Measurements from ENCODE around the gene SCARB2.

Gene SCARB2

GRCh38 chr4:76238236-76238635 is 24.6 kb upstream of the SCARB2 start:
- Mint-ChIP-seq H3K4me1 (ENCODE audit: low read depth) (no peaks in the 10 kb centered on the region), H3K27ac (no peak overlapping the region), H3K9me3 (peaks cover 26% of the 10 kb centered on the region), H3K36me3 (ENCODE audit: low read depth) (no peaks in the 10 kb centered on the region), H3K27me3 (peaks cover 9% of the 10 kb centered on the region), H3K4me3 (no peak overlapping the region)
- no peak for DNase-seq

DNA sequence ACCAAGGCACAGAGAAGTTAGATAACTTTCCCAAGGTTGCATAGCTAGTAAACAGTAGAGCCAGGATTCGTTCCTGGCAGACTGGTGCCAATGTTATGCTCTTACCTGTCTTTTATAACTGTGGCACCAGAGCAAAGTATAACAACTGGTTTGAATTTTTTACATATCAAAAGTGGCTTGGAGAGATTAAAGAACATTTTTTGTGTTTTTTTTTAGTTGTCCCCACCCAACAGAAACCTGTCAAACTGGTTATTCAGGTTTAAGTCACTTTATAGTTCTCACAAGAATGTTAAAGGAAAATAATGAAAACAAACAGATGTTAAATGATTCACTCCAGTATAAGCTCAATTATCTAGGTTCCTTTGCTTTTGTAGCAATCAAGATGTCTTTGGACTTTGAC is 22.3 kb upstream of the SCARB2 start:
- Mint-ChIP-seq H3K27me3 (peaks cover 3% of the 10 kb centered on the region), H3K4me3 (no peak overlapping the region), H3K4me1 (ENCODE audit: low read depth) (no peaks in the 10 kb centered on the region), H3K27ac (no peak overlapping the region), H3K9me3 (peaks cover 21% of the 10 kb centered on the region), H3K36me3 (ENCODE audit: low read depth) (no peaks in the 10 kb centered on the region)
- DNase-seq = no peak

DNA sequence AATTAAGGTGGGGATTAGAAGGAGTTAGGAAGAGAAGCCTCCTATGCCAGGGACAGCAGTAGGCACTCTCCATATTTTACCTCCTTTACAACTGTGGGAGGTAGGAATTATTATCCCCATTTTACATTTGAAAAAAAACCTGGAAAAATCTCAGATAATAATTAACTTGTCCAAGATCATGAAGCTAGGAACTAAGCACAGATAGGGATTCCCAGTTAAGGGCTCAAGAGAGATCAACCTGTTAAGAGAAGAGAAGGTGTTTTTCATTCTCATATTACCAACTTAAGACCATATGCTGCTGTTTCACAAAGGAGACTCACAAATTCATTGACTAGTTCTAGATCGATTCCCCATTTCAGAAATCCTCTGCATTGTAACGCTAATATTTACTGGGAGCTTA is 21.8 kb upstream of the SCARB2 start:
- Mint-ChIP-seq H3K4me3 (no peak overlapping the region), H3K27ac (no peak overlapping the region), H3K36me3 (ENCODE audit: low read depth) (no peaks in the 10 kb centered on the region), H3K27me3 (no peaks in the 10 kb centered on the region), H3K9me3 (peaks cover 16% of the 10 kb centered on the region), H3K4me1 (ENCODE audit: low read depth) (no peaks in the 10 kb centered on the region)
- DNase-seq = no peak

DNA sequence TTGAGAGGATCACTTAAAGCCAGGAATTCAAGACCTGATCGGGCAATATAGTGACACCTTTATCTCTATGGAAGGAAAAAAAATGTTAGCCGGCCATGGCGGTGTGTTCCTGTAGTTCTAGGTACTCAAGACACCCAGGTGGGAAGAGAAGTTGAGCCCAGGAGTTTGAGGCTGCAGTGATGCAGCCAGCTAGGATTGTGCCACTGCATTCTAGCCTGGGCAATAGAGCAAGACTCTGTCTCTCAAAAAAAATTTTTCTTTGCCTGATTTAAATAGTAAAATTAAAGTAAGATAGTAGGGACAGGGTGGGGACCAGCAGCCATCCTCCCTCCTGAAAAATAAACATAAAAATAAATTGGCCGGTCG is 21.0 kb upstream of the SCARB2 start:
- peaks cover 10% of the 10 kb centered on the region for H3K9me3 Mint-ChIP-seq
- no peak for DNase-seq
- H3K4me3 Mint-ChIP-seq = no peak overlapping the region
- peaks cover 2% of the 10 kb centered on the region for H3K27me3 Mint-ChIP-seq
- no peaks in the 10 kb centered on the region for H3K36me3 Mint-ChIP-seq (ENCODE audit: low read depth)
- no peak overlapping the region for H3K27ac Mint-ChIP-seq
- H3K4me1 Mint-ChIP-seq (ENCODE audit: low read depth) = no peaks in the 10 kb centered on the region

GRCh38 chr4:76233967-76234678 is 20.5 kb upstream of the SCARB2 start:
- Mint-ChIP-seq H3K9me3 (peaks cover 11% of the 10 kb centered on the region), H3K27me3 (peaks cover 5% of the 10 kb centered on the region), H3K4me1 (ENCODE audit: low read depth) (no peaks in the 10 kb centered on the region), H3K36me3 (ENCODE audit: low read depth) (no peaks in the 10 kb centered on the region), H3K27ac (no peak overlapping the region), H3K4me3 (no peak overlapping the region)
- no peak for DNase-seq

DNA sequence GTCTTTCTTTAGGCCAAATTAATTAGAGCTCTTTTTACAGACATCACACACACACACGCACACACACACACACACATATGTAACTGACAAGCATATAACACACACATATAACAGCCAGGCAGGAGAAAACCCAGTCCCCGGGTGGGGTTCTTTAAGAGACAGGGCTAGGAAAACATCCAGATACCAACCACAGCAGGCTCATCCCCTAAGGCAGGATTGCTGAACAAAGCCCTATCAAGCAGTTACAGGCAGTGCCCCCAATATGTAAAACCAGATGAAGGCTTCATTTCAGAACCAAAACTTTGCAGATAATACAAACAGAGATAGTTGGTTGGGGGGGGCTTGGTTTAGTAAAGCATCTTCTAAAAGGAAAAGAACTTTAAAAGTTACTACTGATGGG is 19.9 kb upstream of the SCARB2 start:
- H3K4me3 Mint-ChIP-seq = no peak overlapping the region
- H3K9me3 Mint-ChIP-seq = peaks cover 17% of the 10 kb centered on the region
- no peak overlapping the region for H3K27ac Mint-ChIP-seq
- peaks cover 5% of the 10 kb centered on the region for H3K27me3 Mint-ChIP-seq
- H3K36me3 Mint-ChIP-seq (ENCODE audit: low read depth) = no peaks in the 10 kb centered on the region
- H3K4me1 Mint-ChIP-seq (ENCODE audit: low read depth) = no peaks in the 10 kb centered on the region
- no peak for DNase-seq

DNA sequence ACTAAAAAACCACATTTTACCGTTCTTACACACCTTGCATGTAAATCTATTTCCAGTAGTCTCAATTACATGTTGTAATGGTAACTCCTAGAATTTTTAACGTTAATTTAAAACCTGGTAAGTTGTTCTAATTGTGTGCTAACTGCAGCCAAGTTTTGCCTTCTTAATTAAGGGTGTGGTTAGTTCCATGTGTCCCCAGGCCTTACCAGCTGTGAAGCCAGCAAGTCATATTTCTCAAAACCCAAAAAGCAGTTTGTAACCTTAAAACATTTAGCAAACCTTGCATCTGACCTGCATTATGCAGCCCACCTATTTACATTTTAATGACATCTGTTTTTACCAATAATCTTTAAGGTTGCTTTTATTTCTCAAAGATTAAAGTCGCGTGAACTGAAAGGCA is 19.5 kb upstream of the SCARB2 start:
- Mint-ChIP-seq H3K36me3 (ENCODE audit: low read depth) (no peaks in the 10 kb centered on the region), H3K27ac (no peak overlapping the region), H3K27me3 (peaks cover 5% of the 10 kb centered on the region), H3K9me3 (peaks cover 18% of the 10 kb centered on the region), H3K4me1 (ENCODE audit: low read depth) (no peaks in the 10 kb centered on the region), H3K4me3 (no peak overlapping the region)
- no peak for DNase-seq

DNA sequence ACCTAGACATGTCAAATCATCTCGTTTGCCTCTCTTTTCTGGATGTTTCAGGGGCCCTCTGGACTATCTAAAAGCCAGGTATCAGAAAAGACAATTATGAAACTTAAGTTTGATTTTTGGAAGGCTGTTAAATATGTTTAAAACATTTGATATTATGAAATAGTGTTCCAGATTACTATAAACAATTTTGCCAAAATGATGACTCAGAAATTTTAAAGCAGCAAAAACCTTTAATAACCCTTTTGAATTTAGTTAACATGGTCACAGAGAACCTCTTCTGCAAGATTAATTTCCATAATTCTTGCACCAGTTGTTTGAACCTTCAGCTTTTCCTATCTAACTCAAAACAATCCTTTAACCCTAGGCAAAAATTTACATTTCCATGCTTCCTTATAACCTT is 19.1 kb upstream of the SCARB2 start:
- Mint-ChIP-seq H3K27ac (no peak overlapping the region), H3K4me3 (no peak overlapping the region), H3K4me1 (ENCODE audit: low read depth) (no peaks in the 10 kb centered on the region), H3K36me3 (ENCODE audit: low read depth) (no peaks in the 10 kb centered on the region), H3K9me3 (peaks cover 19% of the 10 kb centered on the region), H3K27me3 (peaks cover 5% of the 10 kb centered on the region)
- DNase-seq = no peak

GRCh38 chr4:76226418-76226817 is 12.8 kb upstream of the SCARB2 start:
- no peaks in the 10 kb centered on the region for H3K4me1 Mint-ChIP-seq (ENCODE audit: low read depth)
- no peaks in the 10 kb centered on the region for H3K36me3 Mint-ChIP-seq (ENCODE audit: low read depth)
- DNase-seq = no peak
- peaks cover 17% of the 10 kb centered on the region for H3K9me3 Mint-ChIP-seq
- peaks cover 5% of the 10 kb centered on the region for H3K27me3 Mint-ChIP-seq
- no peak overlapping the region for H3K4me3 Mint-ChIP-seq
- H3K27ac Mint-ChIP-seq = no peak overlapping the region

DNA sequence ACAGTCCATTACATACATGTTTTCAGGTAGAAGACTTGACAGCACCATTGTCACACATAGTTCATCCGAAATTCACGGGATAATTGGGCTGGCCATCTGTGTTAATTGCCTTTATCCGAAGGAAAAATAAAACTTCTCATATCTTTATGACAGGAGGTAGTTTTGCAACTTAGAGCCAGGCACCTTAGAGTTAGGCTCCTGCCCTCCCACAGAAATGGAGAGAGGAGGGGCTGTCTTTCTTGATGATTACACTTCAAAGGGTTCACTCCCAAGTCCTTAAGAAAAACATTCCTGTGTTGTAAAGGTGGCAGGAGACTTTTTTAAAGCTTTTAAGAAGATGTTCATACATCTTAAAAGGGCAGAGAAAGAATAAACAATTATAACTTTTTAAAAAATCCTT is 10.5 kb upstream of the SCARB2 start:
- Mint-ChIP-seq H3K4me1 (ENCODE audit: low read depth) (no peaks in the 10 kb centered on the region), H3K27ac (no peak overlapping the region), H3K4me3 (no peak overlapping the region), H3K36me3 (ENCODE audit: low read depth) (no peaks in the 10 kb centered on the region), H3K9me3 (peaks cover 11% of the 10 kb centered on the region), H3K27me3 (no peaks in the 10 kb centered on the region)
- no peak for DNase-seq

GRCh38 chr4:76219299-76220055 is 5.9 kb upstream of the SCARB2 start:
- no peaks in the 10 kb centered on the region for H3K9me3 Mint-ChIP-seq
- H3K4me1 Mint-ChIP-seq (ENCODE audit: low read depth) = peaks cover 8% of the 10 kb centered on the region
- H3K27ac Mint-ChIP-seq = no peak overlapping the region
- H3K4me3 Mint-ChIP-seq = no peak overlapping the region
- DNase-seq = no peak
- H3K36me3 Mint-ChIP-seq (ENCODE audit: low read depth) = no peaks in the 10 kb centered on the region
- H3K27me3 Mint-ChIP-seq = no peaks in the 10 kb centered on the region

DNA sequence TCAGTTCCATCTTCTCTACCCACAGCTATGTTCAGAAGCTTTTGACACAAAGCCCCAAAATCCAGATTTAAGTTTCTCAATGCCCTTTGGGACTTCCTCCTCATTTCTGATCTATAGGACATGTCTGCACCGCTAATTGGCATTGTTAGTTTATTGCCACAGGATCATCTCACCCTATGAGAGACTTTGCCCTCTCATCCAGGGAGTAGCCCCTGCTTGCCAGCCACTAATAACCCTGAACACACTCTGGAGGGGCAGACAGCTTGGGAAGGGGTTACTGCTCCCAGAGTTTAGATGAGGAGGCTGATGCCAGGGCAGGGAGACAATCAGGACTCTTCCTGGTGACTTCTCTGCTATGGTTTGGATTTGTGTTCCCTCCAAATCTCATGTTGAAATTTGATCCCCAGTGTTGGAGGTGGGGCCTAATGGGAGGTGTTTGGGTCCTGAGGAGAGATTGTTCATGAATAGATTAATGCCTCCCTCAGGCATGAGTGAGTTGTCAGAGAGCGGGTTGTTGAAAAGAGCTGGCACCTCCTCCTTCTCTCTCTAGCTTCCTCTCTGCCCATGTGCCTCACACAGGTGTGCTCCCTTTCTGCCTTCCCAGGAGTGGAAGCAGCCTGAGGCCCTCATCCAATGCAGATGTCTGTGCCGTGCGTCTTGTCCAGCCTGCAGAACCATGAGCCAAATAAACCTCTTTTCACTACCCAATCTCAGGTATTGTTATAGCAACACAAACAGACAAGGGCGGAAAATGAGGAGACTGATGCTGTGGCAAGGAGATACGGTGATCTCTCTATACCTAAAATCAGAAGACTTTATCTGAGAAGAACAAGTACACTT is 3.6 kb upstream of the SCARB2 start:
- Mint-ChIP-seq H3K27ac (no peak overlapping the region), H3K36me3 (ENCODE audit: low read depth) (no peaks in the 10 kb centered on the region), H3K4me1 (ENCODE audit: low read depth) (peaks cover 27% of the 10 kb centered on the region), H3K9me3 (no peaks in the 10 kb centered on the region), H3K4me3 (no peak overlapping the region), H3K27me3 (no peaks in the 10 kb centered on the region)
- DNase-seq = no peak

DNA sequence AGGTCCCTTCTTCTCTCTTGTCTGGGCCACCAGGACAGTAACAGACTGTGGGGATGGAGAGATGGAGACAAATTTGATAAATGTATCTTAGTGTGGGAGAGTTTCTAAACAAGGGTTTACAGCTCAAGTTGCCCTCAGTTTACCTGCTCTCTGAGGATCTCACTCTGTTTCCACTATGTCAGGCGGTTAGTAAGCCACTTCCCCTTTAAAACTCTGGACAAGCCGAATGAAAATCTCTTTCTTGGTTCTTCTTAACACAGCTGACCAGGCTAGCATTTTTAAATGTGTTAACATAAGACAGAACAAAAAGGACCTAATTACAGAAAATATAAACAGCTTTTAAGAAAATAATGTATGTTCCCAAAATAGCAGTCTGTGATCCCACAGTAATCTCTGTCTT is 2.9 kb upstream of the SCARB2 start:
- Mint-ChIP-seq H3K27me3 (no peaks in the 10 kb centered on the region), H3K27ac (no peak overlapping the region), H3K4me1 (ENCODE audit: low read depth) (peaks cover 32% of the 10 kb centered on the region), H3K4me3 (no peak overlapping the region), H3K36me3 (ENCODE audit: low read depth) (no peaks in the 10 kb centered on the region), H3K9me3 (no peaks in the 10 kb centered on the region)
- DNase-seq = no peak

DNA sequence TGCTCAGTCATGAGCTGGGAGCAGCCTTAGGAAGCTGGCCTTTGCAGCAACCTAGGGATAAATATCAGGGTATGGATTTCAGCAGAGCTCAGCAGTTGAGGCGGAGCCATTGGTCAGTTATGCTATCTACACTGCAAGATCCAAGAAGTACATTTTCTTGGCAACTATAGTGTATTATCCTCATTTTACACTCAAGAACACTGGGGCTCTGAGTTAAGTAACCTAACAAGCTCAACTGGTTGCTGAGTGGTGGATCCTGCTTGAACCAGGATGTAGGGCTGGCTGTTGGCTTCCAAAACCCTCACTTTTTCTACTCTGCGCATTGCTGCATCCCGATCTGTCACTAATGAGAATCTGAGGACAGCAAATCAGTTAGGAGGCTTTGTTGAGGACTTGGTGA is 1.5 kb upstream of the SCARB2 start:
- H3K36me3 Mint-ChIP-seq (ENCODE audit: low read depth) = no peaks in the 10 kb centered on the region
- no peaks in the 10 kb centered on the region for H3K27me3 Mint-ChIP-seq
- no peak overlapping the region for H3K4me3 Mint-ChIP-seq
- H3K9me3 Mint-ChIP-seq = no peaks in the 10 kb centered on the region
- no peak for DNase-seq
- peaks cover 39% of the 10 kb centered on the region for H3K4me1 Mint-ChIP-seq (ENCODE audit: low read depth)
- H3K27ac Mint-ChIP-seq = no peak overlapping the region

DNA sequence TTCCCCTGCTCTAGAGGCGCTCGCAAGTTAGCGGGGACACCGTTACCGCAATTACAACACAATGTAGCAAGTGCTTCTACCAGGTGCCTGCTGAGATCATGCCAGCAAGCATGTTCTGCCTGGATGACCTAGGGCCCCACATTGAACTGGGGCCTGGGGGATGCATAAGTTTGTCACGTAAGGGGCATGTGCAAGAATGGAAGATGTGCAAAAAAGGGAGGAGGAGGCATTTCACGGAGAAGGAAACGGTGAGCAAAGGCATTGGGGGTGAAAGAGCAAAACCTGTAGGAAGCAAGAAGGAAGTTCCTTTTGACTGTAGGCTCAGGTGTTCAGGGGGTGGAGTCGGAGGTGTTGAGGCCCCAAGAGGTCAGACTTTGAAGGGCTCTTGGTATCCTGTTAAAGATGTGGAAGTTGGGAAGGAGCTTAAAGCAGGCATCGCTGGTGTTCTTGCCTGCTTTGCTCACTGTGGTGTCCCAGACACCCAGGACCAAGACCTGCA is 602 bp upstream of the SCARB2 start:
- Mint-ChIP-seq H3K4me1 (ENCODE audit: low read depth) (peaks cover 43% of the 10 kb centered on the region), H3K9me3 (no peaks in the 10 kb centered on the region), H3K36me3 (ENCODE audit: low read depth) (no peaks in the 10 kb centered on the region), H3K27me3 (no peaks in the 10 kb centered on the region), H3K27ac (peak overlapping the region; percentile 83), H3K4me3 (peak overlapping the region; percentile 74)
- no peak for DNase-seq
